Calu3 (cell line): ENCODE measurements around the gene TENM4. TPM values are rescaled to one million over a fixed set of nuclear protein-coding genes. Genes with fewer than 3 reads are reported as not detected.

Experiments used
- BruUV-seq: library from RNA; stranded (reverse); fragments of 400-500 nt; replicated peaks from 2 replicates; lab custom pipeline; 2021; lab: Mats Ljungman, UMichigan
- CTCF ChIA-PET: fragments of 300-600 bp; sonication (Branson Sonifier 250); formaldehyde crosslinking; loops from one replicate; lab custom pipeline; 2022; ENCODE audit warnings: antibody characterized with exemption; lab: Charles Lee
- DNase-seq: peaks from one replicate; pipeline ENCODE4 v3.0.0; 2022
- H3K27ac Mint-ChIP-seq: one replicate; pipeline ENCODE4 v1.8.0; 2022; ENCODE audit warnings: mixed read lengths; ENCODE audit not compliant: unreplicated experiment
- H3K27me3 Mint-ChIP-seq: one replicate; pipeline ENCODE4 v1.8.0; 2022; ENCODE audit warnings: mixed read lengths; ENCODE audit not compliant: unreplicated experiment
- H3K36me3 Mint-ChIP-seq: one replicate; pipeline ENCODE4 v1.8.0; 2022; ENCODE audit warnings: mild to moderate bottlenecking, moderate library complexity, mixed read lengths; ENCODE audit not compliant: insufficient read depth, unreplicated experiment
- H3K4me1 Mint-ChIP-seq: one replicate; pipeline ENCODE4 v1.8.0; 2022; ENCODE audit warnings: mild to moderate bottlenecking, low read depth, mixed read lengths; ENCODE audit not compliant: unreplicated experiment
- H3K4me3 Mint-ChIP-seq: one replicate; pipeline ENCODE4 v1.8.0; 2022; ENCODE audit warnings: mild to moderate bottlenecking, low read depth, moderate library complexity, mixed read lengths; ENCODE audit not compliant: unreplicated experiment
- H3K9me3 Mint-ChIP-seq: one replicate; pipeline ENCODE4 v1.8.0; 2022; ENCODE audit warnings: low read depth, mixed read lengths; ENCODE audit not compliant: unreplicated experiment
- CTCF ChIP-seq: fragments of 200-600 bp; IDR thresholded peaks from one replicate; pipeline ENCODE4 v1.8.0; 2022; ENCODE audit warnings: antibody characterized with exemption; ENCODE audit not compliant: unreplicated experiment
- intact Hi-C: fragments of 100-400 bp; cut with micrococcal nuclease; formaldehyde crosslinking; loops from one replicate; pipeline ENCODE4 v1.10.0; 2022; ENCODE audit not compliant: unreplicated experiment
- total RNA-seq: library from RNA; stranded (reverse); gene quantifications from 2 replicates; pipeline ENCODE4 v1.2.3, GENCODE V29; 2022

The TENM4 gene
- total RNA-seq, 1 experiment from 2014 or later = not detected

- no peaks in the 10 kb centered on the region for H3K4me1 Mint-ChIP-seq
- DNase-seq = no peak
- H3K4me3 Mint-ChIP-seq = no peak overlapping the region
- peaks cover 59% of the 10 kb centered on the region for H3K27me3 Mint-ChIP-seq
- no peaks in the 10 kb centered on the region for H3K36me3 Mint-ChIP-seq
- H3K9me3 Mint-ChIP-seq = peaks cover 5% of the 10 kb centered on the region
- no TSS peak for BruUV-seq
- no peak for TF ChIP-seq CTCF
- intact Hi-C loops = no loop called here
- H3K27ac Mint-ChIP-seq = no peak overlapping the region
- CTCF ChIA-PET = no interaction called here
These were observed 802 bp downstream of the TENM4 start for GRCh38 chr11:79439886-79440570.

- no TSS peak for BruUV-seq
- peaks cover 59% of the 10 kb centered on the region for H3K27me3 Mint-ChIP-seq
These were observed 1.4 kb downstream of the TENM4 start for GRCh38 chr11:79439410-79439885.

GRCh38 chr11:79438631-79439409 is 2.0 kb downstream of the TENM4 start:
- intact Hi-C loops = no loop called here
- H3K36me3 Mint-ChIP-seq = no peaks in the 10 kb centered on the region
- no peaks in the 10 kb centered on the region for H3K4me1 Mint-ChIP-seq
- no TSS peak for BruUV-seq
- DNase-seq = no peak
- TF ChIP-seq CTCF = no peak
- H3K27me3 Mint-ChIP-seq = peaks cover 54% of the 10 kb centered on the region
- no peak overlapping the region for H3K27ac Mint-ChIP-seq
- H3K4me3 Mint-ChIP-seq = no peak overlapping the region
- CTCF ChIA-PET = no interaction called here
- H3K9me3 Mint-ChIP-seq = peaks cover 5% of the 10 kb centered on the region

More at GRCh38 chr11:79439410-79439885, 1.4 kb downstream of the TENM4 start:
- TF ChIP-seq CTCF = no peak
- DNase-seq = no peak
- Mint-ChIP-seq H3K4me3 (no peak overlapping the region), H3K4me1 (no peaks in the 10 kb centered on the region), H3K9me3 (peaks cover 5% of the 10 kb centered on the region), H3K27ac (no peak overlapping the region), H3K36me3 (no peaks in the 10 kb centered on the region)
- CTCF ChIA-PET = no interaction called here
- intact Hi-C loops = no loop called here

GRCh38 chr11:79437981-79438630 is 2.7 kb downstream of the TENM4 start:
- no peaks in the 10 kb centered on the region for H3K36me3 Mint-ChIP-seq
- no peak overlapping the region for H3K27ac Mint-ChIP-seq
- H3K4me3 Mint-ChIP-seq = peak overlapping the region; percentile 48
- H3K9me3 Mint-ChIP-seq = peaks cover 5% of the 10 kb centered on the region
- DNase-seq = no peak
- BruUV-seq = no TSS peak
- intact Hi-C loops = no loop called here
- peaks cover 47% of the 10 kb centered on the region for H3K27me3 Mint-ChIP-seq
- CTCF ChIA-PET = no interaction called here
- H3K4me1 Mint-ChIP-seq = no peaks in the 10 kb centered on the region
- TF ChIP-seq CTCF = no peak
